Suprapubic skin (tissue), 3 donors: ENCODE measurements around the gene EMP3.

Experiments used
- CTCF ChIP-seq, 2 donors: fragments of 200-600 bp in 1 of 2; fragments of 450-650 bp in 1 of 2; sonication (generic) in 1 of 2; IDR thresholded peaks; one replicate each; pipeline ENCODE4 v1.5.1; 2016 to 2019; ENCODE audit warnings: antibody characterized with exemption in 2 of 2, mild to moderate bottlenecking in 1 of 2, moderate library complexity in 1 of 2
- EP300 ChIP-seq: sonication (generic); formaldehyde crosslinking; IDR thresholded peaks from one replicate; pipeline ENCODE4 v1.6.1; 2017; ENCODE audit warnings: antibody characterized with exemption
- POLR2A ChIP-seq, 2 donors: fragments of 450-650 bp; IDR thresholded peaks; one replicate each; pipeline ENCODE4 v1.6.1; 2017; ENCODE audit warnings: antibody characterized with exemption in 2 of 2, mild to moderate bottlenecking in 2 of 2, moderate library complexity in 2 of 2

DNA sequence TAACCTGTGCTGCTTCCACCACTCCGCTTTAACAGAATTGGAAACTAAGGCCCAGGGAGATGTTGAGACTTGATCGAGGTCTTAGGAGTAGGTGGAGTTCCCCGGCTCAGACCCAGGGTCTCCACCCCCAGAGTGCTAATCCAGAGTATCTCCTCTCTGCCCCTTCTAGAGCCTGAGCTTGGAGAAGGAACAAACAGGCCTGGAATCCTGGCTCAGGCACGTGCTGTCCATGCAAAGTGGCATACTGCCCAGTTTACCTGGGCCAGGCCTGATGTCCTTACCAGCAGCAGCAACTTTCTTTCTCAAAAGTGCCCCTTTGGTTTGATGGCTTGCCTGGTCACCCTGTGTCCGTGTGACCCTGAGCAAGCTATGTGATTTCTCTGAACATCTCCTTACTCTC lies 42.5 kb downstream of the EMP3 start:
- no peak for TF ChIP-seq CTCF (IDR thresholded peaks at IDR 0.05)
- TF ChIP-seq POLR2A (IDR thresholded peaks at IDR 0.05): no peak
- no peak for TF ChIP-seq EP300
